GM12873 (cell line): ENCODE results near the gene RUVBL1.

Experiments
- TF ChIP-seq, protein P1 (sequence below): IDR thresholded peaks from 2 replicates; pipeline ENCODE4 v1.5.1; 2012; ENCODE audit warnings: low read depth, mild to moderate bottlenecking, moderate library complexity, low read length, control low read depth; ENCODE audit not compliant: insufficient read depth; ENCODE audit errors: missing control alignments

The RUVBL1 gene

DNA sequence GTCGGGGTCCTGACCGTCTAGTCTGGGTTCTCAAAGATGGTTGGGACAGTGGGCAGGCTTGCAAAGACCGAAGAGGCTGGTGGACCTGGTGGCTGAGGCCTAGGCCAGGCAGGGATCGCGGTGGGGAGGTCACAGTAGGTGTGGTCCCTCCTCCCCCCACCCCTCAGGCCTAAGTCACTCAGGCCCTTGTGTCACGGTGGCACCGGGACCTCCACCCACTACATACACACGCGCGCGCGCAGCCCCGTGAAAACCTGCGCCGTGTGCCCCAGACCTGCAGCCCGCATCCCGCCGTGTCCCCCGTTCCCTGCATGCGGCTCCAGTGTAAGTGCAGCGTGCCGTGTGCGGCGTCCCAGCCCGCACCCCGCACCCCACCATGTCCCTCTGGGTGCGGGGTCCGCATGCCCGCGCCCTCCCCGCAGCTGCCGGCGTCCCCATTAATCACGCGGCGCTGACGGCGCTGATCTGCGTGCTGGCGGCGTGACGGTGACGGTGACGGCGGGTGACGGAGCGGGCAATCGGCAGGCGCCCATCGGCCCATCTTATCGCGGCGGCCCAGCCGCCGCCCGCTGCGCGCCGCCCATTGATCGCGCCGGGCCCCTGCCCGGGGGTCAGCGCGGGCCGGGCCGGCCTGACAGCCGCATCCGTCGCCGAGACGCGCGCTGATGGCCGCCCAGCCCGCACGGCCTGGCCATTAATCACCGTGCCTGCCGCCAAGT lies 47.0 kb downstream of the RUVBL1 start:
- TF ChIP-seq, protein P1, sequence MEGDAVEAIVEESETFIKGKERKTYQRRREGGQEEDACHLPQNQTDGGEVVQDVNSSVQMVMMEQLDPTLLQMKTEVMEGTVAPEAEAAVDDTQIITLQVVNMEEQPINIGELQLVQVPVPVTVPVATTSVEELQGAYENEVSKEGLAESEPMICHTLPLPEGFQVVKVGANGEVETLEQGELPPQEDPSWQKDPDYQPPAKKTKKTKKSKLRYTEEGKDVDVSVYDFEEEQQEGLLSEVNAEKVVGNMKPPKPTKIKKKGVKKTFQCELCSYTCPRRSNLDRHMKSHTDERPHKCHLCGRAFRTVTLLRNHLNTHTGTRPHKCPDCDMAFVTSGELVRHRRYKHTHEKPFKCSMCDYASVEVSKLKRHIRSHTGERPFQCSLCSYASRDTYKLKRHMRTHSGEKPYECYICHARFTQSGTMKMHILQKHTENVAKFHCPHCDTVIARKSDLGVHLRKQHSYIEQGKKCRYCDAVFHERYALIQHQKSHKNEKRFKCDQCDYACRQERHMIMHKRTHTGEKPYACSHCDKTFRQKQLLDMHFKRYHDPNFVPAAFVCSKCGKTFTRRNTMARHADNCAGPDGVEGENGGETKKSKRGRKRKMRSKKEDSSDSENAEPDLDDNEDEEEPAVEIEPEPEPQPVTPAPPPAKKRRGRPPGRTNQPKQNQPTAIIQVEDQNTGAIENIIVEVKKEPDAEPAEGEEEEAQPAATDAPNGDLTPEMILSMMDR, result no peak

DNA sequence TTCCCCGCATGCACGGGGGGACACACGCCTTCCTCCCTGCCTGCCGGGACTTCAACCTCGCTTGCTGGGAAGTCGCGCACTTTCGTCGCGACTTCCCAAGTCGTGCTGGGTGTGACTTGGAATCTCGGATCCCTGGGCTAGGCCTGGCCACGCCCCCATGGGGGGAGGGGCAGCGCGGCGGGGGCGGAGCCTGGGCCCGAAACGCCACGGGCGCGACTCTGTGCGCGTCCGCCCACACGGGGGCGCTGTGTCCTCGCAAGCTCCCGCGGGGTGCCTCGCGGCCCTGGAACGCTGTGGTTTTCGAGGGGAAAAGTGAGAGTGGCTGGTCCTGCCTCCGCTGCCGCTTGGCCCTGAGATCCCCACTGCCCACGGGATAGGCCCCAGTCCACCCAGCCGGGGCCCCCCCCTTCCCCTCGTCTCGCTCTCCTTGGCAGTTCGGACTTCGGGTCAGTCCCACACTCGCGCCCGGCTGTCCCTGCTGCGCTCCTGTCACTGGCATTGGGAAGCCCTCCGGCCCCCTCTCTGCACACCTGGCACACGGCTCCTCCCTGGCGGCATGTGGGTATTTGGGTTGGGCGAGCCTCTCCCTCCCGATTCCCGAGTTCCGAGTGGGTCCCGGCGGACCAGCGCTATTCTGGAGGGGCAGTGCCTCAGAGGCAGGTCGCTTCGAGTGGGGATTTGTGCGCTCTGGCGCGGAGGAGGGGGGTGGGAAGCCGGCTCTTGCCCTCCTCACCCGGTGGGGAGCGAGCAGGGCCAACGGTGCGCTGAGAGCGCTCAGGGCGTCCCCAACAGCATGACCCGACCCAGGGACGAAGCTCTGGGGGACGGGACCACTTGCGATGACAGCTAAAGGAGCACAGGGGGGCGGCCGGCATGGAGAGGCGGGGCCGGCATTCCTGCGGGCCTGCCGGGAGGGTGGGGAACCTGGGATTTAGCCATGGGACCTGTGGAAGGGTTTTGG lies 47.8 kb downstream of the RUVBL1 start:
- TF ChIP-seq, protein P1, result peak; percentile 93

DNA sequence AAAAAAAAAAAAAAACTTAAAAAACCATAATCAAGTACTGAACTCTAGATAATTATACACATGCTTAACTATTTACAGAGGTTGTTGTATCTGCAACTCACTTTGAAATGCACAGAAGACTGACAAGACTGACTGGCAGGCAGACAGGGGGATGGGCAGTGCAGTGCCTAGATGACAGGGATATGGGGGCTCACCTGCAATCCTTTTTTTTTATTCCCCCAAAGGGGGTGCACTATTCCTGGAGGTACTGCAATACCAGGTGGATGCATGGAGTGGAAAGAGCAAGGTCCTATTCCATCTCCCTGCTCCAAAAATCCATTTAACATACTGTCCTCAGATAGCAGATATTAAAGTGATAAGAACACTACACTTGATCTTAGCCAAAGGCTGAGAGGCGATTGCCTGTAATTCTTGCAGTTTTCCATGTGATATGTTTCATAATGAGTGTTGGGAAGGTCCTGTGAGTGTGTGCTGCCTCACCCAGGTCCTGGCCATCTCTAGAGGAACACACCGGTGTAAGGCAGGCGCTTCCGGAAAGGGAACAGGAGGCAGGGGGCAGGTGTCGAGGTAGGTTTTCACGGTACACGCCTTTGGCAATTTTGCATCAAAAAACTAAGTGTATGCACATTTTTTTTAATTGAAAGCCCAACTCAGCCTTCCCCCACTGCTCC lies 48.6 kb downstream of the RUVBL1 start:
- TF ChIP-seq, protein P1, result no peak

DNA sequence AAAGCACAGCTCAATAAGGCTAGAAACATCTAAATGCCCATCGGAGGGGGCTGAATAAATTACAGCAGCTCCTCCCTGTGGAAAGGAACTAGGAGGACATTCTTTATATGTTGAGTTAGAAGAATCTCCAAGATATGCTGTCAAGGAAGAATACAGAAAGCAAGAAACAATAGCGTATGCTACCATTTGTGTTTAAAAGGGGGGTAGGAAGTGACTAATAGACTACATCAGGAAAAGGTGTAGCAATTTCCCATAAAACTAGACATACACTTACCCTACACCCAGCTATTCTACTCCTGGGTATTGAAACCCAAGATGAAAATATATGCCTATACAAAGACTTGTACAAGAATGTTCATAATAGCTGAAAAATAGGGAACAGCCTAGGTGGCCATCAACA lies 49.8 kb downstream of the RUVBL1 start:
- TF ChIP-seq, protein P1, result no peak

DNA sequence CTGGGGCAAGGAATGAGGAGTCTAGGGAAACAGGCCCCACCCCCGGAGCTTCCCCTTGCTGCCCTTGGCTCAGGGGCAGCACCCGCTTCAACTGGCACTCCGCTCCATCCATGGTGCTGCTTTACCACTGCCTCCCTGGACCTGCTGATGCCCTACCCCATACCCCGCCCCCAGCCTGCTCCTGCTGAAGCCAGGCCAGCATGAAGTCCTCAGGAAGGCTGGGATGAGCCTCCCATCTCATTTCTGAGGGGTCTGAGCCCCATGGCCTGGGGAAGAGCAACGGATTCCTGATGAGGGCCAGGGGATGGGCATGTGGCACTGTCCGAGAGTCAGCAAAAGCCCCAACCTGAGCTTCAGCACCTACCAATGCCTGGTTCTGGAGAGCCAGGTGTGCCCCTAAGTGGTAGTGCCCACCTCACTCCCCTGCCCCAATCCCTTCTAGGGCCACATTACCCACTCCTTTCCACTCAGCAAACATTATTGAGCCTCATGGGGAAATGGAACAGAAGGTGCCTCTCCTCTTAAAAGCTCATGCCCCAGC lies 50.4 kb downstream of the RUVBL1 start:
- TF ChIP-seq, protein P1, result no peak

DNA sequence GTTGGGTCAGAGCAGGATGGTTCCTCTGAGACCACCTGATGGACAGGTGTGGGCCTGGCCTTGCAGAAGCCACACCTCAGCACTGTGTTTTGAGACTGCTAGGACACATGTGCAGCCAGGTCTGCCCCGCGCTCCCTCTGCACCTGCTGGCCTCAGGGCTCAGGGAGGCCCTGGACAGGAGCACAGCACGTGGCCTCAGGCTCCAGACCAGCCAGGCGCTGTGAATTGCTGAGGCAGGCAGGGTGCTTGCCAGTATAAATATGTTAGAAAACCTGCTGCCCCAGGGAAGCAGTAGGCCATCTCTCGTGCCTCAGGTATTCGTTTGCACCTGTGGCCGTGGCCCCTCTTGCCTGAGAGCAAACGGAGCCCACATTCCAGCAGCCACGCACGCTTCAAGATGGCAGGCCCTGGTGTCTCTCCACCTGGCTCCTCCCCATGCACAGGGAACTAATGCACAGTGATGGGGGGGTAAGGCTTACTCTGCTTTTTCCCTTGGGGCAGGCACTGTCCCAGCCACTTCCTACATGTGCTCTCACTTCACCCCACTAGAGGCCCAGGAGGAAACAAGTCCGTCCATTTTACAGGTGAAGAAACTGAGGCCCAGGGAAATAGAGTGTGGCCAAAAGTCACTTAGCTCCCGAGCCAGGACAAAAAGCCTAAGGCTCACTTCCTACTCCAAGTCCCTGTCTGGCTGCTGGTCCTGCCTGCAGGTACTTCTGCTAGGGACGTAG lies 51.0 kb downstream of the RUVBL1 start:
- TF ChIP-seq, protein P1, result no peak
